ENCODE measurements around the gene FBXL12.
"Not testable (repeated sequence)": the region's sequence is repeated elsewhere in the genome, so short reads cannot be mapped to it uniquely, and the experiment has no call there.

DNA sequence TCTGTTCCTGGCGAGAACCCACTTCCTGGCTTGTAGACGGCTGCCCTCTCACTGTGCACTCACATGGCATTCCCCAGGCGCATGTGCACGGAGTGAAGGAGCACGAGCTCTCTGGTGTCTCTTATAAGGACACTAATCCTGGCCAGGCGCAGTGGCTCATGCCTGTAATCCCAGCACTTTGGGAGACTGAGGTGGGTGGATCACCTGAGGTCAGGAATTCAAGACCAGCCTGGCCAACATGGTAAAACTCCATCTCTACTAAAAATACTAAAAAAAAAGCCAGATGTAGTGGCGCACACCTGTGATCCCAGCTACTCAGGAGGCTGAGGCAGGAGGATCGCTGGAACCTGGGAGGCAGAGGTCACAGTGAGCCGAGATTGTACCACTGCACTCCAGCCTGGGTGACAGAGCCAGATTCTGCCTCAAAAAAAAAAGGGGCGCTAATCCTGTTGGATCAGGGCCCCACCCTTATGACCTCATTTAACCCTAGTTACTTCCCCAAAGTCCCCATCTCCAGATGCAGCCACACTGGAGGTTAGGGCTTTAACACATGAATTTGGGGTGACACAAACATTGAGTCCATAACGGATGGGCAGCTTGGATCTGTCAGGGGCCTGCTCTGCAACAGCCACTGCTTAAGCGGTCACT lies 24.9 kb upstream of the FBXL12 start:
- TF ChIP-seq POLR2AphosphoS5 (IDR thresholded peaks at IDR 0.05); POLR2A (IDR thresholded peaks at IDR 0.05; ENCODE audit: low read depth); EP300 (IDR thresholded peaks at IDR 0.05): not testable (repeated sequence)
- TF ChIP-seq, protein P1, sequence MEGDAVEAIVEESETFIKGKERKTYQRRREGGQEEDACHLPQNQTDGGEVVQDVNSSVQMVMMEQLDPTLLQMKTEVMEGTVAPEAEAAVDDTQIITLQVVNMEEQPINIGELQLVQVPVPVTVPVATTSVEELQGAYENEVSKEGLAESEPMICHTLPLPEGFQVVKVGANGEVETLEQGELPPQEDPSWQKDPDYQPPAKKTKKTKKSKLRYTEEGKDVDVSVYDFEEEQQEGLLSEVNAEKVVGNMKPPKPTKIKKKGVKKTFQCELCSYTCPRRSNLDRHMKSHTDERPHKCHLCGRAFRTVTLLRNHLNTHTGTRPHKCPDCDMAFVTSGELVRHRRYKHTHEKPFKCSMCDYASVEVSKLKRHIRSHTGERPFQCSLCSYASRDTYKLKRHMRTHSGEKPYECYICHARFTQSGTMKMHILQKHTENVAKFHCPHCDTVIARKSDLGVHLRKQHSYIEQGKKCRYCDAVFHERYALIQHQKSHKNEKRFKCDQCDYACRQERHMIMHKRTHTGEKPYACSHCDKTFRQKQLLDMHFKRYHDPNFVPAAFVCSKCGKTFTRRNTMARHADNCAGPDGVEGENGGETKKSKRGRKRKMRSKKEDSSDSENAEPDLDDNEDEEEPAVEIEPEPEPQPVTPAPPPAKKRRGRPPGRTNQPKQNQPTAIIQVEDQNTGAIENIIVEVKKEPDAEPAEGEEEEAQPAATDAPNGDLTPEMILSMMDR (IDR thresholded peaks at IDR 0.05), result not testable (repeated sequence)

Measured in esophagus muscularis mucosa (tissue), 4 donors.